Endothelial cell of umbilical vein (primary cell): ENCODE data around the gene KIAA0825. TPM values are rescaled to one million over a fixed set of nuclear protein-coding genes. Genes with fewer than 3 reads are reported as not detected.

Experiments
- BruUV-seq: library from RNA; stranded (reverse); fragments of 400-500 nt; replicated peaks from 2 replicates; lab custom pipeline; 2021; lab: Mats Ljungman, UMichigan
- CTCF ChIA-PET: fragments of 300-600, 350-600 bp; sonication (Branson Sonifier 250); formaldehyde crosslinking; loops from one replicate; lab custom pipeline; 2021; ENCODE audit warnings: antibody characterized with exemption, inconsistent platforms; lab: Charles Lee
- POLR2A ChIA-PET: fragments of 300-600, 350-600 bp; sonication (Branson Sonifier 250); formaldehyde crosslinking; loops from one replicate; lab custom pipeline; 2021; ENCODE audit warnings: antibody characterized with exemption, inconsistent platforms; lab: Charles Lee
- DNase-seq: peaks from one replicate; pipeline ENCODE4 v3.0.0-alpha.2; 2011; ENCODE audit warnings: low read depth, low spot score
- FAIRE-seq: peaks from 2 replicates; lab custom pipeline; 2011; peaks lifted over from hg19 to GRCh38; lab: Jason Lieb, UNC
- H2AFZ ChIP-seq: 2 replicates; pipeline ENCODE4 v1.6.0; 2012; ENCODE audit warnings: low read depth, low read length, control low read depth, inconsistent platforms
- H3K27ac ChIP-seq: 2 replicates; pipeline ENCODE4 v1.5.1; 2011; ENCODE audit warnings: low read depth, mild to moderate bottlenecking, control low read depth, low read length, moderate library complexity; ENCODE audit not compliant: insufficient read depth
- H3K27me3 ChIP-seq, 2 experiments: 2 replicates each; pipeline versions ENCODE4 v1.6.0 to v1.6.1; 2011; ENCODE audit warnings: low read length in 2 of 2, mixed read lengths in 1 of 2; ENCODE audit not compliant: control insufficient read depth in 2 of 2, insufficient read depth in 2 of 2
- H3K36me3 ChIP-seq, 2 experiments: 2 replicates in 1 of 2; 3 replicates in 1 of 2; pipeline ENCODE4 v1.5.1; 2011; ENCODE audit warnings: low read length in 2 of 2, mild to moderate bottlenecking in 1 of 2, moderate library complexity in 1 of 2; ENCODE audit not compliant: control insufficient read depth in 2 of 2, insufficient read depth in 2 of 2; ENCODE audit errors: extremely low read depth in 1 of 2
- H3K4me1 ChIP-seq: 3 replicates; pipeline ENCODE4 v1.5.1; 2011; ENCODE audit warnings: mild to moderate bottlenecking, low read length; ENCODE audit not compliant: control insufficient read depth, insufficient read depth; ENCODE audit errors: extremely low read depth
- H3K4me2 ChIP-seq: 2 replicates; pipeline ENCODE4 v1.6.1; 2011; ENCODE audit warnings: low read length, control low read depth, mixed read lengths; ENCODE audit not compliant: insufficient read depth
- H3K4me3 ChIP-seq, 3 experiments: fragments of 200-600 bp in 1 of 3; sonication (generic), shearing (Covaris generic) in 1 of 3; replicated peaks in 1 of 3; 2 replicates each; pipeline ENCODE4 v1.5.1; 2011 to 2016; ENCODE audit warnings: control low read depth in 3 of 3, low read length in 3 of 3, mild to moderate bottlenecking in 2 of 3, inconsistent platforms in 1 of 3, low read depth in 1 of 3, moderate library complexity in 1 of 3; ENCODE audit not compliant: insufficient read depth in 1 of 3
- H3K79me2 ChIP-seq: 2 replicates; pipeline ENCODE4 v1.6.0; 2012; ENCODE audit warnings: low read length, inconsistent platforms; ENCODE audit not compliant: control insufficient read depth, insufficient read depth
- H3K9ac ChIP-seq: replicated peaks from 2 replicates; pipeline ENCODE3; 2011; ENCODE audit warnings: low read length, control low read depth; ENCODE audit not compliant: insufficient read depth; ENCODE audit errors: extremely low read depth
- H3K9me1 ChIP-seq: replicated peaks from 3 replicates; pipeline ENCODE4 v1.6.0; 2011; ENCODE audit warnings: mild to moderate bottlenecking, low read length; ENCODE audit not compliant: control insufficient read depth, insufficient read depth; ENCODE audit errors: extremely low read depth
- H3K9me3 ChIP-seq: replicated peaks from 2 replicates; pipeline ENCODE4 v1.5.1; 2012; ENCODE audit warnings: low read length, inconsistent platforms; ENCODE audit not compliant: control insufficient read depth, insufficient read depth
- H4K20me1 ChIP-seq: replicated peaks from 2 replicates; pipeline ENCODE3; 2011; ENCODE audit warnings: mild to moderate bottlenecking, low read length; ENCODE audit not compliant: control insufficient read depth, insufficient read depth; ENCODE audit errors: extremely low read depth
- CTCF ChIP-seq, 2 donors: IDR thresholded peaks; 1 replicate in 1 of 2; 2 replicates in 1 of 2; pipeline ENCODE4 v1.5.1; 2011; ENCODE audit warnings: low read length in 2 of 2, mild to moderate bottlenecking in 2 of 2, moderate library complexity in 2 of 2, control low read depth in 1 of 2, inconsistent platforms in 1 of 2, low read depth in 1 of 2; ENCODE audit not compliant: insufficient read depth in 1 of 2; ENCODE audit errors: extremely low read depth in 1 of 2
- EZH2 ChIP-seq: IDR thresholded peaks from 2 replicates; pipeline ENCODE4 v1.6.1; 2012; ENCODE audit warnings: borderline replicate concordance, low read depth, mild to moderate bottlenecking, moderate library complexity, low read length, inconsistent platforms; ENCODE audit not compliant: severe bottlenecking
- FOS ChIP-seq: IDR thresholded peaks from 2 replicates; pipeline ENCODE4 v1.6.1; 2011; ENCODE audit warnings: mild to moderate bottlenecking, low read length, moderate library complexity, borderline replicate concordance; ENCODE audit not compliant: insufficient read depth
- GATA2 ChIP-seq: IDR thresholded peaks from 2 replicates; pipeline ENCODE4 v1.7.0; 2011; ENCODE audit warnings: low read depth, mild to moderate bottlenecking, moderate library complexity, mixed read lengths, low read length; ENCODE audit not compliant: insufficient read length, insufficient read depth
- JUN ChIP-seq: IDR thresholded peaks from 2 replicates; pipeline ENCODE4 v1.6.1; 2011; ENCODE audit warnings: borderline replicate concordance, low read depth; ENCODE audit not compliant: insufficient read length, insufficient read depth
- MAX ChIP-seq: IDR thresholded peaks from 2 replicates; pipeline ENCODE4 v1.6.1; 2011; ENCODE audit not compliant: insufficient read depth, insufficient read length
- MYC ChIP-seq: IDR thresholded peaks from one replicate; pipeline ENCODE4 v1.6.1; 2011; ENCODE audit warnings: mild to moderate bottlenecking, low read depth, low read length
- POLR2A ChIP-seq: IDR thresholded peaks from 2 replicates; pipeline ENCODE4 v1.6.1; 2012; ENCODE audit warnings: low read depth, mild to moderate bottlenecking, control low read depth, low read length
- POLR2AphosphoS5 ChIP-seq: IDR thresholded peaks from 2 replicates; pipeline ENCODE4 v1.6.1; 2012; ENCODE audit warnings: low read depth, mild to moderate bottlenecking, control low read depth, low read length, moderate library complexity; ENCODE audit not compliant: insufficient read depth
- dilution Hi-C: fragments of 300-500 bp; cut with MboI; formaldehyde crosslinking; loops from one replicate; pipeline ENCODE4 v1.15.0; 2019; ENCODE audit warnings: low sequenced_read_pairs; ENCODE audit not compliant: extremely low pct_ligation_motif_present
- intact Hi-C: fragments of 100-400 bp; cut with micrococcal nuclease; formaldehyde crosslinking; loops from one replicate; pipeline ENCODE4 v1.10.0; 2022
- polyA plus RNA-seq, 4 experiments: library from polyadenylated mRNA; depleted of rRNA in 3 of 4; stranded (reverse) in 3 of 4; unstranded in 1 of 4; fragments of >200 nt; gene quantifications; 2 replicates each; pipeline versions ENCODE4 v1.2.1 to v1.2.3, GENCODE V29; 2011 to 2012; ENCODE audit warnings: missing spikeins in 1 of 4
- total RNA-seq: library from RNA; stranded (reverse); gene quantifications from 2 replicates; pipeline ENCODE4 v1.2.3, GENCODE V29; 2021

KIAA0825 gene
- total and polyA plus RNA-seq, 2 donors (not counting 3 experiments of a cell fraction or from before 2014, with no cell fraction given): 0.15 to 1.1 TPM

DNA sequence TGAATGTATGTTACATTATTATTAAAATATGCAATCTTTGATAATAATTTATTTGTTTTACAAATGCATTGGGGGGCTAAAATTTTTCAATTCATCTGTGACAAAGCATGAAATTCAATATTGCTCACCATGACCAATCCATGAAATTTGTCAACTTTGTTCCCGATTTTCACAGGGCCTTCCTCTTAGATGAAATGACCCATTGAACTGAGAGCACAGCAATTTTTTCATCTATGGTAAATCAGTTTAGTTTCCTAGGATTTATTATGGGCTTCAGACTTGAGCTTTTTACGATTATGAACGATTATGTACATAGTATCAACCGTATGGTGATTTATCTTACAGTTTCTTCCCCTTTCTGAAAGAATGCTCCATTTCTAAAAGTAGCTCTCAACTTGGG is 157.3 kb downstream of the KIAA0825 start:
- no peak overlapping the region for H3K4me2 ChIP-seq
- no peak overlapping the region for H3K9ac ChIP-seq
- no peaks in the 10 kb centered on the region for H3K27me3 ChIP-seq
- intact Hi-C loops (no loop called here), dilution Hi-C loops (no loop called here)
- H3K79me2 ChIP-seq: no peaks in the 10 kb centered on the region
- H3K9me3 ChIP-seq: no peaks in the 10 kb centered on the region
- no peaks in the 10 kb centered on the region for H3K36me3 ChIP-seq
- no peaks in the 10 kb centered on the region for H4K20me1 ChIP-seq
- no peak for TF ChIP-seq POLR2AphosphoS5
- TF ChIP-seq GATA2: no peak
- no peak for TF ChIP-seq CTCF (IDR thresholded peaks at IDR 0.05; ENCODE audit: extremely low read depth in 1 of 2, insufficient read depth in 1 of 2, low read depth in 1 of 2, low read length in 2 of 2)
- no peak for TF ChIP-seq POLR2A
- no peak for TF ChIP-seq EZH2
- no peak for TF ChIP-seq JUN
- no peak for TF ChIP-seq FOS
- no peak for TF ChIP-seq MAX
- TF ChIP-seq MYC: no peak
- no peak for FAIRE-seq
- POLR2A ChIA-PET: no interaction called here
- DNase-seq: no peak
- no peaks in the 10 kb centered on the region for H3K9me1 ChIP-seq
- BruUV-seq: no TSS peak
- no peaks in the 10 kb centered on the region for H3K4me1 ChIP-seq
- H2AFZ ChIP-seq: no peak overlapping the region
- no peak overlapping the region for H3K27ac ChIP-seq
- no peak overlapping the region for H3K4me3 ChIP-seq
- CTCF ChIA-PET: no interaction called here
